Measurements from ENCODE around the gene JMJD1C. TPM values are rescaled to one million over a fixed set of nuclear protein-coding genes. Genes with fewer than 3 reads are reported as not detected.
A peak's percentile ranks its signal among the peaks of the same experiment; 100 is the strongest.
"Not testable (repeated sequence)": the region's sequence is repeated elsewhere in the genome, so short reads cannot be mapped to it uniquely, and the experiment has no call there.

The JMJD1C gene
- total and polyA plus RNA-seq, 4 experiments from 2014 or later, result 22.8 to 115 (median 84.5) TPM

DNA sequence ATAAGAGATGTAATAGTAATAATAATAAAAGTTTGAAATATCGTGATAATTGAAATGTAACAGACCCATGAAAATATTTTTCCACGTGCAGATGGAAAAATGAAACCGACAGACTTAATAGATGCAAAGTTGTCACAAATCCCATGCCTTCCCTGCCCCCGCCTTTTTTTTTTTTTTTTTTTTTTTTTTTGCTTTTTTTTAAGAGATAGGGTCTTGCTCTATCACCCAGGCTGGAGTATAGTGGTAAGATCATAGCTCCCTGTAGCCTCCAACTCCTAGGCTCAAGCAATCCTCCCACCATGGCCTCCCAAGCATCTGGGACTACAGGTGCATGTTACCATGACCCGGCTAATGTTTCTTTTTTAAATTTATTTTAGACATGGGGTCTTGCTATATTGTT lies 80.5 kb downstream of the JMJD1C start:
- Mint-ChIP-seq H3K9me3 (peaks cover 0 to 7% (median 2%) of the 10 kb centered on the region in 8 donors), H3K36me3 (peaks cover 3 to 18% of the 10 kb centered on the region in 2 donors), H3K27me3 (no peaks in the 10 kb centered on the region), H3K27ac (no peak overlapping the region), H3K4me1 (peaks cover 42 to 59% (median 53%) of the 10 kb centered on the region in 4 donors), H3K4me3 (no peak overlapping the region)
- Histone ChIP-seq H3K27me3 (ENCODE audit: insufficient read depth, low read length) (no peaks in the 10 kb centered on the region), H3K4me1 (ENCODE audit: insufficient read depth, low read length) (peaks cover 35% of the 10 kb centered on the region), H3K4me3 (ENCODE audit: low read length in 2 of 2) (no peak overlapping the region), H3K27ac (ENCODE audit: low read depth, low read length) (no peak overlapping the region), H3K36me3 (ENCODE audit: insufficient read depth, low read length) (no peaks in the 10 kb centered on the region), H3K9me3 (ENCODE audit: control insufficient read depth in 1 of 2, low read length in 2 of 2) (no peaks in the 10 kb centered on the region)
- no peak for DNase-seq
- ChIA-PET POLR2A (ENCODE audit: partially characterized antibody) (interaction anchor here (1.6 kb wide), 1 partner anchor 137 kb away, joined by 3 read pairs; no protein-coding TSS in a partner anchor), CTCF (ENCODE audit: partially characterized antibody) (no interaction called here)
- intact Hi-C loops (cut with micrococcal nuclease), result loop anchor here (5.0 kb wide), 2 partner anchors 37 to 118 kb away; no protein-coding TSS in a partner anchor

DNA sequence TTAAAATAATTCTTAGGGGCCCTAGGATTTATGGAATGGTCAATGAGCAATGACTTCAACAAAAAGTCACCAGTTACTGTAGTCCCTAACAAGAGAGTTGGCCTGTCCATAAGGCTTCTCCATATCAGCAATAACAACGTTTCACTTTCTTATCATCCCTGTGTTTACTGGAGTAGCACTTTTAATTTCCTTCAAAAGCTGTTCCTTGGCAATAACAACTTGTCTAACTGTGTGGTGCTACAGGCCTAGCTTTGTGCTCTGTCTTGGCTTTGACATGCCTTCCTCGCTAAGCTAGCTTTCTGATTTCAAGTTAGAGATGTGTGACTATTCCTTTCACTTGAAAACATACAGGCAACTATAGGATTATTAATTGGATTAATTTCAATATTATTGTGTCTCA lies 81.1 kb downstream of the JMJD1C start:
- H3K36me3 ChIP-seq (ENCODE audit: insufficient read depth, low read length), result no peaks in the 10 kb centered on the region
- Mint-ChIP-seq H3K36me3 (peaks cover 4 to 15% of the 10 kb centered on the region in 2 donors), H3K27me3 (no peaks in the 10 kb centered on the region), H3K9me3 (peaks cover 0 to under 1% (median 0%) of the 10 kb centered on the region in 8 donors), H3K4me1 (peaks cover 40 to 54% (median 48%) of the 10 kb centered on the region in 4 donors), H3K27ac (peak overlapping the region in 1 of 7 donors; percentile 30), H3K4me3 (peak overlapping the region in 1 of 8 donors; percentile 3)
- CTCF ChIA-PET (ENCODE audit: partially characterized antibody), result no interaction called here
- no peaks in the 10 kb centered on the region for H3K9me3 ChIP-seq (ENCODE audit: control insufficient read depth in 1 of 2, low read length in 2 of 2)
- H3K4me1 ChIP-seq (ENCODE audit: insufficient read depth, low read length), result peaks cover 32% of the 10 kb centered on the region
- intact Hi-C loops (cut with micrococcal nuclease), result loop anchor here (5.0 kb wide), 2 partner anchors 38 to 117 kb away; no protein-coding TSS in a partner anchor
- no peaks in the 10 kb centered on the region for H3K27me3 ChIP-seq (ENCODE audit: insufficient read depth, low read length)
- no peak for DNase-seq
- H3K27ac ChIP-seq (ENCODE audit: low read depth, low read length), result no peak overlapping the region
- POLR2A ChIA-PET (ENCODE audit: partially characterized antibody), result interaction anchor here (1.6 kb wide), 1 partner anchor 137 kb away, joined by 3 read pairs; no protein-coding TSS in a partner anchor
- no peak overlapping the region for H3K4me3 ChIP-seq (ENCODE audit: low read length in 2 of 2)

DNA sequence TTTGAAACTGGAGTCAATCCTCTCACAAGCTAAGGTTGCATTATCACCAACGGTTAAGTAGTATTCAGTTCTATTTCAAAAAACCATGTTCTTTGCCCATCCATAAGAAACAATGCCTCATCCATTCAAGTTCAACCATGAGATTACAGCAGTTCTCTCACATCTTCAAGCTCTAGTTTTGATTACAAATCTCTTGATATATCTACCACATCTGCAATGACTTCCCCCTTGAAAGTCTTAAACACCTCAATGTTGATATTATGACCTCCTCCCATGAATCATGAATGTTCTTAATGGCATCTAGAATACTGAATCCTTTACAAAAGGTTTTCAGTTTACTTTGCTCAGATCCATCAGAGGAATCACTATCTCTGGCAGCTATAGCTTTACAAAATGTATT lies 81.8 kb downstream of the JMJD1C start:
- Histone ChIP-seq H3K4me1 (ENCODE audit: insufficient read depth, low read length) (peaks cover 26% of the 10 kb centered on the region), H3K36me3 (ENCODE audit: insufficient read depth, low read length) (no peaks in the 10 kb centered on the region), H3K4me3 (ENCODE audit: low read length in 2 of 2) (no peak overlapping the region), H3K9me3 (ENCODE audit: control insufficient read depth in 1 of 2, low read length in 2 of 2) (no peaks in the 10 kb centered on the region), H3K27ac (ENCODE audit: low read depth, low read length) (no peak overlapping the region), H3K27me3 (ENCODE audit: insufficient read depth, low read length) (no peaks in the 10 kb centered on the region)
- H3K36me3 Mint-ChIP-seq, result peaks cover 4 to 15% of the 10 kb centered on the region in 2 donors
- POLR2A ChIA-PET (ENCODE audit: partially characterized antibody), result interaction anchor here (1.6 kb wide), 1 partner anchor 138 kb away, joined by 3 read pairs; no protein-coding TSS in a partner anchor
- CTCF ChIA-PET (ENCODE audit: partially characterized antibody), result interaction anchor here (1.4 kb wide), 1 partner anchor 218 kb away, joined by 4 read pairs; no protein-coding TSS in a partner anchor
- peak overlapping the region in 1 of 8 donors; percentile 2 for H3K4me3 Mint-ChIP-seq
- no peaks in the 10 kb centered on the region for H3K9me3 Mint-ChIP-seq
- H3K27ac Mint-ChIP-seq, result peak overlapping the region in 1 of 7 donors; percentile 25
- intact Hi-C loops (cut with micrococcal nuclease), result no loop called here
- H3K4me1 Mint-ChIP-seq, result peaks cover 35 to 47% (median 45%) of the 10 kb centered on the region in 4 donors
- DNase-seq, result no peak
- no peaks in the 10 kb centered on the region for H3K27me3 Mint-ChIP-seq

DNA sequence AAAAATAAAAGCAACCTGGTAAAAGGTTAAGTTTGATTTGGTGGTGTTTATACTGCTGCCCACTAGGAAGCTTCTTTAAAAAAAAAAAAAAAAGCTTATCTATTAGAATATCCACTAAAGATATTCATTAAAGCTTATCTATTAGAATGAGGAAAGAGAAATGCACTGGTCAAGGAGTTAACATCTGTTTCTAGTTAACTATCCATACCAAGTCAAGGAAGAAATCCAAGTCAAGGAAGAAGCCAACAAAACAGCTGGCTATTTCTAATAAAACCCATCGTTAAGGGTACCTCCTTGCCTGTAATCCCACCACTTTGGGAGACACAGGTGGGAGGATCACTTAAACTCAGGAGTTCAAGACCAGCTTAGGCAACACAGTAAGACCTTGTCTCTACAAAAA lies 82.6 kb downstream of the JMJD1C start:
- Histone ChIP-seq H3K4me1 (ENCODE audit: insufficient read depth, low read length) (peaks cover 17% of the 10 kb centered on the region), H3K27me3 (ENCODE audit: insufficient read depth, low read length) (no peaks in the 10 kb centered on the region), H3K36me3 (ENCODE audit: insufficient read depth, low read length) (no peaks in the 10 kb centered on the region), H3K4me3 (ENCODE audit: low read length in 2 of 2) (no peak overlapping the region), H3K9me3 (ENCODE audit: control insufficient read depth in 1 of 2, low read length in 2 of 2) (no peaks in the 10 kb centered on the region), H3K27ac (ENCODE audit: low read depth, low read length) (no peak overlapping the region)
- ChIA-PET CTCF (ENCODE audit: partially characterized antibody) (interaction anchor here (0.6 to 1.4 kb wide), 4 partner anchors 14 to 337 kb away, joined by 3 to 4 read pairs (median 3); no protein-coding TSS in a partner anchor), POLR2A (ENCODE audit: partially characterized antibody) (no interaction called here)
- intact Hi-C loops (cut with micrococcal nuclease), result no loop called here
- H3K9me3 Mint-ChIP-seq, result no peaks in the 10 kb centered on the region
- H3K27ac Mint-ChIP-seq, result no peak overlapping the region
- peaks cover 4 to 15% of the 10 kb centered on the region in 2 donors for H3K36me3 Mint-ChIP-seq
- no peak overlapping the region for H3K4me3 Mint-ChIP-seq
- DNase-seq, result no peak
- H3K4me1 Mint-ChIP-seq, result peaks cover 31 to 38% (median 37%) of the 10 kb centered on the region in 4 donors
- no peaks in the 10 kb centered on the region for H3K27me3 Mint-ChIP-seq

DNA sequence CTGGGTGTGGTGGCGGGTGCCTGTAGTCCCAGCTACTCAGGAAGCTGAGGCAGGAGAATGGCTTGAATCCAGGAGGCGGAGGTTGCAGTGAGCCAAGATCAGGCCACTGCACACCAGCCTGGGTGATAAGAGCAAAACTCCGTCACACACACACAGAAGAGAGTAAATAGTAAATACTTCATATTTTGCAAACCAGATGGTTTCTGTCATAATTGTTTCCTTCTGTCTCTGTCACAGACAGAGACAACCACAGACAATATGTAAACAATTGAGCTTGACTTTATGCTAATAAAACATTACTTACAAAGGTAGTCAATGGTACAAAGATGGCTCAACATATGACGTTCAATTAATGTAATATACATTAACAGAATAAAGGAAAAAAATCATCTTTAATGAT lies 83.7 kb downstream of the JMJD1C start:
- Histone ChIP-seq H3K27ac (ENCODE audit: low read depth, low read length) (no peak overlapping the region), H3K4me1 (ENCODE audit: insufficient read depth, low read length) (peaks cover 12% of the 10 kb centered on the region), H3K27me3 (ENCODE audit: insufficient read depth, low read length) (no peaks in the 10 kb centered on the region), H3K4me3 (ENCODE audit: low read length in 2 of 2) (no peak overlapping the region), H3K36me3 (ENCODE audit: insufficient read depth, low read length) (no peaks in the 10 kb centered on the region), H3K9me3 (ENCODE audit: control insufficient read depth in 1 of 2, low read length in 2 of 2) (no peaks in the 10 kb centered on the region)
- intact Hi-C loops (cut with micrococcal nuclease), result no loop called here
- H3K4me3 Mint-ChIP-seq, result no peak overlapping the region
- no peak for DNase-seq
- peaks cover 26 to 29% (median 28%) of the 10 kb centered on the region in 4 donors for H3K4me1 Mint-ChIP-seq
- ChIA-PET POLR2A (ENCODE audit: partially characterized antibody) (no interaction called here), CTCF (ENCODE audit: partially characterized antibody) (interaction anchor here (1.0 kb wide), 1 partner anchor 338 kb away, joined by 3 read pairs; no protein-coding TSS in a partner anchor)
- H3K27me3 Mint-ChIP-seq, result no peaks in the 10 kb centered on the region
- H3K27ac Mint-ChIP-seq, result no peak overlapping the region
- H3K9me3 Mint-ChIP-seq, result no peaks in the 10 kb centered on the region
- peaks cover 4 to 16% of the 10 kb centered on the region in 2 donors for H3K36me3 Mint-ChIP-seq

DNA sequence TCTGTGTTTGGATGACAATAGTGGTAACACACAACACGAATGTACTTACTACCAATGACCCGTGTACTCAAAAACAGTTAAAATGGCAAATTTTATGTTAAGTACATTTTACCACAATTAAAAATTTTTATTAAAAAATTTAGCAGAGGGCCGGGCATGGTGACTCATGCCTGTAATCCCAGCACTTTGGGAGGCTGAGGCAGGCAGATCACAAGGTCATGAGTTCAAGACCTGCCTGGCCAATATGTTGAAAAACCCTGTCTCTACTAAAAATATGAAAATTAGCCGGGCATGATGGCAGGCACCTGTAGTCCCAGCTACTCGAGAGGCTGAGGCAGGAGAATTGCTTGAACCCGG lies 88.5 kb downstream of the JMJD1C start:
- H3K36me3 ChIP-seq (ENCODE audit: insufficient read depth, low read length); CTCF ChIA-PET (ENCODE audit: partially characterized antibody); H3K9me3 ChIP-seq (ENCODE audit: control insufficient read depth in 1 of 2, low read length in 2 of 2); H3K4me1 ChIP-seq (ENCODE audit: insufficient read depth, low read length); H3K27ac ChIP-seq (ENCODE audit: low read depth, low read length); H3K4me3 ChIP-seq (ENCODE audit: low read length in 2 of 2); POLR2A ChIA-PET (ENCODE audit: partially characterized antibody); H3K27me3 ChIP-seq (ENCODE audit: insufficient read depth, low read length); intact Hi-C loops (cut with micrococcal nuclease); DNase-seq; H3K27me3 Mint-ChIP-seq; H3K9me3 Mint-ChIP-seq; H3K27ac Mint-ChIP-seq: not testable (repeated sequence)
- Mint-ChIP-seq H3K36me3 (peaks cover 2 to 18% of the 10 kb centered on the region in 2 donors), H3K4me3 (peak overlapping the region in 1 of 8 donors; percentile 10), H3K4me1 (peaks cover 15 to 23% (median 20%) of the 10 kb centered on the region in 4 donors)

DNA sequence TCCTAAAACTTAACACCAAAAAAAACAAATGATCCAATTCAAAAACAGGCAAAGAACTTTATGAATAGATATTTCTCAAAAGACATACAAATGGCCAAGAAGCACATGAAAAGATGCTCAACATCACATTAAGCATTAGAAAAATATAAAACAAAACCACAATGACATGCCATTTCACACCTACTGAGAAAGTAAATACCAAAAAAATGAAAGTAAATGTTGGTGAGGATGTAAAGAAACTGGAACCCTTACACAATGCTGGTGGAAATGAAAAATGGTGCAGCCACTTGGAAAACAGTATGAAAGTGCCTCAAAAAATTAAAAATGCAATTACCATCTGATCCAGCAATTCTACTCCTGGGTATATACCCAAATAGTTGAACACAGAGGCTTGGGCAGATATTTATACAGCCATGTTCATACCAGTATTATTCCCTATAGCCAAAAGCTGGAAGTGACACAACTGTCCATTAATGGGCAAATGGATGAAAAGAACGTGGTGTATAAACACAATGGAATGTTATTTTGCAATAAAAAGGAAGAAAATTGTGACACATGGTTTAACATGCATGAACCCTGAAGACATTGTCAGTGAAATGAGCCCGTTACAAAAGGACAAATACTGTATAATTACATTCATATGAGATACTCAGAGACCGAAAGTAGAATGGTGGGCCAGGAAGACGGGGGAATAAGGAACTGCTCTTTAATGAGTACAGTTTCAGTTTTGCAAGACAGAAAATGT lies 89.0 kb downstream of the JMJD1C start:
- peaks cover 2 to 18% of the 10 kb centered on the region in 2 donors for H3K36me3 Mint-ChIP-seq
- H3K27me3 Mint-ChIP-seq, result no peaks in the 10 kb centered on the region
- DNase-seq, result no peak
- H3K27ac Mint-ChIP-seq, result no peak overlapping the region
- no peak overlapping the region for H3K4me3 Mint-ChIP-seq
- peaks cover 6% of the 10 kb centered on the region for H3K4me1 ChIP-seq (ENCODE audit: insufficient read depth, low read length)
- peaks cover 15 to 23% (median 20%) of the 10 kb centered on the region in 4 donors for H3K4me1 Mint-ChIP-seq
- H3K9me3 ChIP-seq (ENCODE audit: control insufficient read depth in 1 of 2, low read length in 2 of 2), result no peaks in the 10 kb centered on the region
- no peak overlapping the region for H3K4me3 ChIP-seq (ENCODE audit: low read length in 2 of 2)
- H3K27me3 ChIP-seq (ENCODE audit: insufficient read depth, low read length), result no peaks in the 10 kb centered on the region
- no peaks in the 10 kb centered on the region for H3K36me3 ChIP-seq (ENCODE audit: insufficient read depth, low read length)
- H3K9me3 Mint-ChIP-seq, result no peaks in the 10 kb centered on the region
- ChIA-PET CTCF (ENCODE audit: partially characterized antibody) (no interaction called here), POLR2A (ENCODE audit: partially characterized antibody) (no interaction called here)
- intact Hi-C loops (cut with micrococcal nuclease), result no loop called here
- H3K27ac ChIP-seq (ENCODE audit: low read depth, low read length), result no peak overlapping the region

Data from CD4-positive, alpha-beta memory T cell (primary cell).